HEK293 (cell line): ENCODE data around the gene ATXN2.

Experiments
- CTCF ChIP-seq: fragments of 450-650 bp; formaldehyde crosslinking; IDR thresholded peaks from 2 replicates; pipeline ENCODE4 v1.5.1; 2016; ENCODE audit warnings: missing biosample characterization, missing genetic modification characterization
- ZNF202 ChIP-seq: fragments of 450-650 bp; formaldehyde crosslinking; IDR thresholded peaks from 2 replicates; pipeline ENCODE4 v1.5.1; 2016; ENCODE audit warnings: missing biosample characterization, missing genetic modification characterization, borderline replicate concordance
- ZNF501 ChIP-seq: fragments of 450-650 bp; formaldehyde crosslinking; IDR thresholded peaks from 2 replicates; pipeline ENCODE4 v1.5.1; 2016; ENCODE audit warnings: missing biosample characterization, missing genetic modification characterization
- TF ChIP-seq, protein P1 (sequence below): fragments of 450-650 bp; formaldehyde crosslinking; IDR thresholded peaks from 2 replicates; pipeline ENCODE4 v1.5.1; 2016; ENCODE audit warnings: missing biosample characterization, missing genetic modification characterization

DNA sequence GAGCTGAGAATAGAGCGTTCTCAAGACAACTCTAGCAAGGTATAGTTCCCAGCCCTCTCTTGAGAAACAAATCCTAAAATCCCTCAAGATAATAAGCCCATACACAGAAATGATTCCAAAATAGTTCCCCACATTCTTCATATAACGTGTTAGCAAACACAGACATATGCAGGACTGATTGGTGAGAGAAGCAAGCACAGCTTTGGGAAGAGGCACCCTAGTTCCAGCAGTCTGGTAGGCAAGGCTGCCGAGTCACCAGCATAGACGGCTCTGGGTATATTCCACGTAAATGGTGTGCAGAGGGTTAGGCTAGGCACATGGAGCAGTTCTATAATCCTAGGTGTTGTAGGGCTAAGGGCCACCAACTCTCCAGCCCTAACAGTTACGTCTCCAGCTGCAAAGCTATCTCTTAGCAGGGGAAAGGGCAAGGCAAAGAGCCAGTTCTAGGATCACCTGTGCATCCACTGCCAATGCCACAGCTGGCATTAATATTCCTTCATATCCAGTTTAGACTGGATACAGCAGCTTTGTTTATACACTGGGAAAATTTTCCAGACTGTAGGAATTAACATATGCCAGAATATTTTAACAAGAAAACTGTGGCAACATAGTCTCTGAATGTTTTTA, 140.5 kb downstream of the ATXN2 start:
- TF ChIP-seq CTCF (tag by site-specific recombination) (no peak), ZNF202 (tag by site-specific recombination) (no peak), ZNF501 (tag by site-specific recombination) (no peak)
- TF ChIP-seq, protein P1, sequence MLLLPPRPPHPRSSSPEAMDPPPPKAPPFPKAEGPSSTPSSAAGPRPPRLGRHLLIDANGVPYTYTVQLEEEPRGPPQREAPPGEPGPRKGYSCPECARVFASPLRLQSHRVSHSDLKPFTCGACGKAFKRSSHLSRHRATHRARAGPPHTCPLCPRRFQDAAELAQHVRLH (tag by site-specific recombination), result no peak
